ENCODE measurements around the gene AAK1. TPM values are rescaled to one million over a fixed set of nuclear protein-coding genes. Genes with fewer than 3 reads are reported as not detected.
A peak's percentile ranks its signal among the peaks of the same experiment; 100 is the strongest.
"Not testable (repeated sequence)": the region's sequence is repeated elsewhere in the genome, so short reads cannot be mapped to it uniquely, and the experiment has no call there.

Gene AAK1
- total RNA-seq, 2 donors from 2014 or later, result 55.2 to 77.9 TPM

DNA sequence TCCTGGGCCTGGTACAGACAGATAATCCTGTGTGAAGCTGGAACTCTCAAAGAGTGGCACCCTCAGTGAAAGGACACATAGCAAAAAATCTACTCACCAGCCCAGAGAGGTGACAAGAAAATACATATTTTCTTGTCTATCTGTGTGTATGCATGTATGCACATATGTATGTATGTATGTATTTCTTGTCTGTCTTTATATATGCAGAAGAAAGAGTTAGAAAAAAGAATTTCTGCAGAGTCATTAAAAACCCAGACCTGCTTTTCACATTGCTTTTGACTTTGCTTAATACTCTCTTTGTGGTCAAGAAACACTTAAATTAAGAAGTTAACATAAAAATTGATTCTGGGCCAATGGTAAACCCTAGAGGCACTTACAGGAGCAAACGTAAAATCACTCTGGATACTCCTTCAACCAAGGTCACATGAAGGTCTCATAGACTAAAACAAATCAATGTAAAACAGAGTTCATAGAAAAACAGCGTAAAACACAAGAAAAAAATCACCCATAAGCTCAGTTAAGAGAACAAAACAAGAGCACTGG, 16.5 kb upstream of the AAK1 start:
- TF ChIP-seq CTCF (IDR thresholded peaks at IDR 0.05), result no peak
- ATAC-seq (ENCODE audit: insufficient number of reproducible peaks, low FRiP score, low read depth), result no peak
- Histone ChIP-seq H3K4me1 (ENCODE audit: control insufficient read depth in 1 of 2, low read depth in 2 of 2) (no peaks in the 10 kb centered on the region), H3K27ac (no peak overlapping the region), H3K36me3 (no peaks in the 10 kb centered on the region), H3K9me3 (no peaks in the 10 kb centered on the region), H3K27me3 (replicated peaks; ENCODE audit: insufficient read depth) (no peaks in the 10 kb centered on the region), H3K4me3 (no peak overlapping the region)
- DNase-seq (ENCODE audit: low spot score), result no peak

GRCh38 chr2:69659349-69659748, 15.8 kb upstream of the AAK1 start:
- TF ChIP-seq CTCF (IDR thresholded peaks at IDR 0.05), result no peak
- DNase-seq (ENCODE audit: low spot score), result no peak
- Histone ChIP-seq H3K4me1 (ENCODE audit: control insufficient read depth in 1 of 2, low read depth in 2 of 2) (no peaks in the 10 kb centered on the region), H3K27ac (no peak overlapping the region), H3K27me3 (replicated peaks; ENCODE audit: insufficient read depth) (no peaks in the 10 kb centered on the region), H3K36me3 (no peaks in the 10 kb centered on the region), H3K9me3 (no peaks in the 10 kb centered on the region), H3K4me3 (no peak overlapping the region)
- ATAC-seq (ENCODE audit: insufficient number of reproducible peaks, low FRiP score, low read depth), result no peak

DNA sequence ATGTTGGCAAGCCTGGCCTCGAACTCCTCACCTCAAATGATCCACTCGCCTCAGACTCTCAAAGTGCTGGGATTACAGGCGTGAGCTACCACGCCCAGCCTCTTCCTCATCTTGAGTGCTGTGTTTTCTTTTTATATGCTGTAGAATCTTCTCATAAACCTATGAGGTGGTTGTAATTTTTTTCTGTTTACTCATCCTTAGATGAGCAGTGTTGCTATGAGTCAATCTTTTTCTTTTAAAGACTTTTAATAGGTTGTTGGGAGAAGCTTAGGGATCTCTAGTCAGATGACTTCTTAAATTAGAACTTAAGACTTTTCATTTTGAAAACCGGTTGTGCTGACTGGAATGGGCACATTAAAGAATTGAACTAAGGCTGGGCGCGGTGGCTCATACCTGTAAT, 8.7 kb upstream of the AAK1 start:
- Histone ChIP-seq H3K36me3 (no peaks in the 10 kb centered on the region), H3K9me3 (no peaks in the 10 kb centered on the region), H3K27ac (no peak overlapping the region), H3K4me1 (ENCODE audit: control insufficient read depth in 1 of 2, low read depth in 2 of 2) (no peaks in the 10 kb centered on the region), H3K4me3 (no peak overlapping the region), H3K27me3 (replicated peaks; ENCODE audit: insufficient read depth) (no peaks in the 10 kb centered on the region)
- no peak for TF ChIP-seq CTCF (IDR thresholded peaks at IDR 0.05)
- ATAC-seq (ENCODE audit: insufficient number of reproducible peaks, low FRiP score, low read depth) (no peak), DNase-seq (ENCODE audit: low spot score) (no peak)

DNA sequence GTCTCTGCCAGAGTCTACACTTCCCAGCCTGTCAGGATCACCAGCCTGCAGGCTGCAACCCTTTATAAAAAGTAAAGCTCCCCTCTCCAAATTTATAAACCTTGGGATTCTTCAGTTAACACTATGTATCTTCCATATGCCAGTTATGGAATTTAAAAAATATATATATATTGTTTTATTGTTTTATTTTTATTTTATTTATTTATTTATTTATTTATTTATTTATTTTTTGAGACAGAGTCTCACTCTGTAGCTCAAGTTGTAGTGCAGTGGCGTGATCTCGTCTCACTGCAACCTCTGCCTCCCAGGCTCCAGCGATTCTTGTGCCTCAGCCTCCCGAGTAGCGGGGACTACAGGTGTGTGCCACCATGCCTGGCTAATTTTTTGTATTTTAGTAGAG, 3.7 kb upstream of the AAK1 start:
- not testable (repeated sequence) for H3K36me3 ChIP-seq; DNase-seq (ENCODE audit: low spot score); H3K27me3 ChIP-seq (replicated peaks; ENCODE audit: insufficient read depth); H3K9me3 ChIP-seq; H3K27ac ChIP-seq; ATAC-seq (ENCODE audit: insufficient number of reproducible peaks, low FRiP score, low read depth); H3K4me3 ChIP-seq
- peaks cover 10 to 21% of the 10 kb centered on the region in 2 donors for H3K4me1 ChIP-seq (ENCODE audit: control insufficient read depth in 1 of 2, low read depth in 2 of 2)

DNA sequence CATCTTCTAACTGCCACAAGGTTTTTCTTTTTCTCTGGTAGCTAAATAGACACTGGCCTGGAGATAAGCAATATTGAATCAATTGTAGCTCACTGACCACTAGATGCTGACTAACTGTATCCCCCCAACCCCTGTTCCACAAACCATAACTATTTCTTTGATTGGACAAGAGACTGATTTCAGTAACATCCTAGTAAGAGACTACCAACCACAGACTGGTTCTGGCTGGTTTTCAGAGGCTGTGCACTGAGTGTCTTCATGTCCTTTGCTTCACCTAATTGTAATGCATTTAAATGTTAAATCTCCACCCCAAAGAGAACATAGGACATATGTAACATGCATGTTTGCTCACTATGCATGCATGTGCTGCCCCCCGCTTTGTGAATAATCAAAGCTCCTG, 3.2 kb upstream of the AAK1 start:
- Histone ChIP-seq H3K27me3 (replicated peaks; ENCODE audit: insufficient read depth) (no peaks in the 10 kb centered on the region), H3K4me3 (no peak overlapping the region), H3K4me1 (ENCODE audit: control insufficient read depth in 1 of 2, low read depth in 2 of 2) (peaks cover 10 to 24% of the 10 kb centered on the region in 2 donors), H3K9me3 (no peaks in the 10 kb centered on the region), H3K27ac (no peak overlapping the region), H3K36me3 (no peaks in the 10 kb centered on the region)
- TF ChIP-seq CTCF (IDR thresholded peaks at IDR 0.05), result no peak
- DNase-seq (ENCODE audit: low spot score), result no peak
- no peak for ATAC-seq (ENCODE audit: insufficient number of reproducible peaks, low FRiP score, low read depth)

GRCh38 chr2:69645921-69646320, 2.4 kb upstream of the AAK1 start:
- DNase-seq (ENCODE audit: low spot score) (no peak), ATAC-seq (ENCODE audit: insufficient number of reproducible peaks, low FRiP score, low read depth) (no peak)
- Histone ChIP-seq H3K27me3 (replicated peaks; ENCODE audit: insufficient read depth) (no peaks in the 10 kb centered on the region), H3K4me1 (ENCODE audit: control insufficient read depth in 1 of 2, low read depth in 2 of 2) (peaks cover 15 to 32% of the 10 kb centered on the region in 2 donors), H3K9me3 (no peaks in the 10 kb centered on the region), H3K27ac (peak overlapping the region; percentile 96 to 97), H3K36me3 (no peaks in the 10 kb centered on the region), H3K4me3 (no peak overlapping the region)
- TF ChIP-seq CTCF (IDR thresholded peaks at IDR 0.05), result no peak

All from thoracic aorta (tissue), 2 donors.